Transverse colon (tissue), 4 donors: ENCODE measurements around the gene CPA2. TPM values are rescaled to one million over a fixed set of nuclear protein-coding genes. Genes with fewer than 3 reads are reported as not detected.
A peak's percentile ranks its signal among the peaks of the same experiment; 100 is the strongest.

Experiments used
- DNase-seq: peaks from one replicate; pipeline ENCODE4 v3.0.0-alpha.2; 2019
- H3K27ac ChIP-seq, 4 donors: fragments of 200-600 bp; sonication (generic); 2 replicates each; pipeline ENCODE4 v1.5.1; 2016 to 2018; ENCODE audit warnings: inconsistent platforms in 4 of 4
- H3K27me3 ChIP-seq: fragments of 200-600 bp; sonication (generic); 2 replicates; pipeline ENCODE4 v1.5.1; 2017; ENCODE audit warnings: inconsistent platforms
- H3K36me3 ChIP-seq, 4 donors: fragments of 200-600 bp; sonication (generic); 2 replicates each; pipeline ENCODE4 v1.5.1; 2017 to 2019; ENCODE audit warnings: inconsistent platforms in 4 of 4
- H3K4me1 ChIP-seq, 4 donors: fragments of 200-600 bp; sonication (generic); 2 replicates each; pipeline ENCODE4 v1.5.1; 2017 to 2020; ENCODE audit warnings: inconsistent platforms in 4 of 4
- H3K4me3 ChIP-seq, 4 donors: fragments of 200-600 bp; sonication (generic); 1 replicate in 1 of 4; 2 replicates in 3 of 4; pipeline versions ENCODE4 v1.5.1 to v1.6.1; 2017 to 2019; ENCODE audit warnings: inconsistent platforms in 4 of 4
- H3K9me3 ChIP-seq, 2 donors: fragments of 200-600 bp; sonication (generic); 2 replicates each; pipeline ENCODE4 v1.5.1; 2017 to 2019; ENCODE audit warnings: inconsistent platforms in 2 of 2
- CTCF ChIP-seq, 5 experiments: fragments of 200-600 bp in 3 of 5; fragments of 450-650 bp in 2 of 5; sonication (generic) in 3 of 5; IDR thresholded peaks; 1 replicate in 2 of 5; 2 replicates in 3 of 5; pipeline ENCODE4 v1.5.1; 2016 to 2017; ENCODE audit warnings: antibody characterized with exemption in 5 of 5, inconsistent platforms in 3 of 5, mild to moderate bottlenecking in 2 of 5, moderate library complexity in 1 of 5
- EP300 ChIP-seq: sonication (generic); formaldehyde crosslinking; IDR thresholded peaks from one replicate; pipeline ENCODE4 v1.6.1; 2017; ENCODE audit warnings: antibody characterized with exemption, low read depth
- POLR2A ChIP-seq: fragments of 450-650 bp; IDR thresholded peaks from one replicate; pipeline ENCODE4 v1.6.1; 2016; ENCODE audit warnings: antibody characterized with exemption, mild to moderate bottlenecking, moderate library complexity
- POLR2AphosphoS5 ChIP-seq, 3 donors: sonication (generic); formaldehyde crosslinking; IDR thresholded peaks; one replicate each; pipeline ENCODE4 v1.6.1; 2016; ENCODE audit warnings: antibody characterized with exemption in 3 of 3
- whole genome bisulfite sequencing, 2 donors: methylation state at CpG; one replicate each; pipeline ENCODE4 v1.1.5; 2018; ENCODE audit warnings: low coverage in 1 of 2; 5-methylcytosine and 5-hydroxymethylcytosine counted together
- in situ Hi-C, 4 donors: fragments of 200-750 bp; cut with MboI; loops; one replicate each; pipeline versions ENCODE4 v1.15.0 to v1.15.1; 2017; ENCODE audit warnings: low sequenced_read_pairs in 3 of 4, low pct_ligation_motif_present in 1 of 4, low pct_unique_long_range_greater_than_20kb in 1 of 4
- intact Hi-C: fragments of 100-400 bp; cut with DNase I; formaldehyde crosslinking; loops from one replicate; pipeline ENCODE4 v1.15.1; 2023; ENCODE audit warnings: low total_unique reads
- total RNA-seq, 4 donors: library from RNA; depleted of rRNA; stranded (reverse); fragments of >200 nt; gene quantifications; one replicate each; pipeline ENCODE4 v1.1.0, GENCODE V29; 2016

CPA2 gene
- total RNA-seq, 4 donors from 2014 or later, result 0.48 to 1.6 TPM; not detected in 2

DNA sequence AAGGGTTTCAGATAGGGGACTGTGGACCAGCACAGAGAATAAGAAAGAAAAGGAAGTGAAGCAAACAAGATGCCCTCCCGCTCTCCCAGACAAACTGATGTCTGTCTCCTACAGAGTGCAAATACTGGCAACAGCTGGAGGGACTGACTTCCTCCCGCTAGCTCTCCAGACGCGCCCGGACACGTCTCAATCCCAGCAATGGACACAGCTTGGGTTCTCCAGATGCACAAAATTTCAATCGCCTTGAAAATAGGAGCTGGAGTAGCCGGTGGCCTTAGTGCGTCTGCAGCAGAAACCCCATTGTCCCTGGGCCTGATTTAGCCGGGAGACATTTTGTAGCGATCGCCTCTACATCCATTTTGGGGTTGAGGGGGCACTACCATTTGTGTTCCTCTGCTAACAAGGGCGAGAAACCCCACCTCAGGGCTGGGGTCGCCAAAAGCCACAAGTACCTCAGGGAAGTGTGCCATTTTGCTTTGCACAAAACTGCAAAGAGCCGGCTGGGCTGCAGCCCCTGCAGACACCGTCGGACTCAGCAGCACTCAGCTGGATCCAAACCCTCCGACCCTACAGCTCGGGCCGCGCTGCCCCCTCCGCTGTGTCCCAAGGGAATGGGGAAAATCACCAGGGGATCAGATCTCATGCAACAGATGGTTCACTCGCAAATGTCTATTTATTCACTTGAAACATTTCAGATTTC is 5.9 kb downstream of the CPA2 start:
- H3K27ac ChIP-seq, result peak overlapping the region in 1 of 4 donors; percentile 72

DNA sequence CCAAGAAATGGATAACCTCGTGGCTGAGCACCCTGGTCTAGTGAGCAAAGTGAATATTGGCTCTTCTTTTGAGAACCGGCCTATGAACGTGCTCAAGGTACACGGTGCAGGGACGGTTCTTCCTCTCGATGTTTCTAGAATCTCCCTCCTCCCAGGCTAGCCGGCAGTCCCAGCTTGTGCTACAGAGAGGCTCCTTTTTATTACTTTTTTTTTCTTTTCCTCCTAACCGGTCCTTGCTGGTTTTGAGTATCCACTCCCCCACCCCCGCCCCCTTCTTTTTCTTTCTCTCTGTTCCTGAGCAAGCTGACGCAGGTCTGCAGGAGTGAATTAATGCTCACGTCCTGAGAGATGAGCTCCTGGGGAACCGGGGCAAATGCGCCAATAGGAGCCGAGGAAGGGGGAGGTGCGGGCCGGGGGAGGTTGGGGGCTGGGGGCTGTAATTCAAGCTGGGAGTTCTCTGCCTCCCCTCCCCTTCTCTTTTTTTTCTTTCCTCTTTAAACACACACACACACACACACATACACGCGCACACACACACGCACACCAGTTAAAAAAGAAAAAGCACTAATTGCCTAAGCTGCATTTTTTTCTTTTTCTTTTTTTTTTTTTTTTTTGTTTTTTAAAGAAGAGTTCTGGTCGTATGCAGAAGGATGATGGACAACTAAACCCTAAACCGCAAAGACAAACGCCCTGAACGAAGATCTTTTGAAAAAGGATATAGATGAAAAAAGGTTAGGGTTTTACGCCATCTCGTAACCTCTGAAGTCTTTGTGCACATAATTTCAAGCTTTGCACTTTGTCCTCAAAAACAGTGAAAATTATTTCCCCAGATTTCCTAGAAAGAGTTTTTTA is 6.6 kb downstream of the CPA2 start:
- in situ Hi-C loops, result no loop called here
- TF ChIP-seq POLR2AphosphoS5 (IDR thresholded peaks at IDR 0.05) (no peak), CTCF (IDR thresholded peaks at IDR 0.05) (no peak), POLR2A (no peak), EP300 (no peak)
- Histone ChIP-seq H3K27me3 (no peaks in the 10 kb centered on the region), H3K9me3 (no peaks in the 10 kb centered on the region), H3K36me3 (no peaks in the 10 kb centered on the region), H3K27ac (peak overlapping the region in 3 of 4 donors; percentile 13 to 72 (median 25)), H3K4me1 (peaks cover 0 to 17% (median 0%) of the 10 kb centered on the region in 4 donors), H3K4me3 (no peak overlapping the region)
- intact Hi-C loops, result no loop called here
- DNase-seq, result no peak
- WGBS, 2 donors, result 38 to 44% methylated on average over 11 to 25 of the region's 25 CpGs

More for the DNA sequence above, 5.9 kb downstream of the CPA2 start:
- DNase-seq, result no peak
- Histone ChIP-seq H3K27me3 (no peaks in the 10 kb centered on the region), H3K4me1 (peaks cover 0 to 16% (median 0%) of the 10 kb centered on the region in 4 donors), H3K36me3 (no peaks in the 10 kb centered on the region), H3K9me3 (no peaks in the 10 kb centered on the region), H3K4me3 (no peak overlapping the region)
- WGBS, 2 donors, result 20 to 76% methylated on average over 1 to 23 of the region's 23 CpGs
- TF ChIP-seq CTCF (IDR thresholded peaks at IDR 0.05) (no peak), EP300 (no peak), POLR2AphosphoS5 (IDR thresholded peaks at IDR 0.05) (no peak), POLR2A (no peak)
- intact Hi-C loops, result no loop called here
- in situ Hi-C loops, result no loop called here

GRCh38 chr7:130273933-130274255 is 7.2 kb downstream of the CPA2 start:
- no peak overlapping the region for H3K4me3 ChIP-seq

More at GRCh38 chr7:130273933-130274255, 7.2 kb downstream of the CPA2 start:
- Histone ChIP-seq H3K9me3 (no peaks in the 10 kb centered on the region), H3K27ac (peak overlapping the region; percentile 13 to 72 (median 30)), H3K27me3 (no peaks in the 10 kb centered on the region), H3K36me3 (no peaks in the 10 kb centered on the region), H3K4me1 (peaks cover 0 to 23% (median 0%) of the 10 kb centered on the region in 4 donors)
- peak in 1 of 5 experiments; percentile 12 for TF ChIP-seq CTCF (IDR thresholded peaks at IDR 0.05)
- TF ChIP-seq POLR2A, result no peak
- TF ChIP-seq EP300, result no peak
- no peak for DNase-seq
- intact Hi-C loops, result no loop called here
- in situ Hi-C loops, result no loop called here
- WGBS, 2 donors, result 34 to 61% methylated on average over 10 to 11 of the region's 11 CpGs
